Measurements from ENCODE around the gene TTC27. TPM values are rescaled to one million over a fixed set of nuclear protein-coding genes. Genes with fewer than 3 reads are reported as not detected.
"Not testable (repeated sequence)": the region's sequence is repeated elsewhere in the genome, so short reads cannot be mapped to it uniquely, and the experiment has no call there.

TTC27 gene
- polyA plus RNA-seq, 10 donors = 12.7 to 20.4 (median 16.7) TPM

- DNase-seq = no peak
Measured at GRCh38 chr2:32847734-32848133, 219.9 kb downstream of the TTC27 start.

DNA sequence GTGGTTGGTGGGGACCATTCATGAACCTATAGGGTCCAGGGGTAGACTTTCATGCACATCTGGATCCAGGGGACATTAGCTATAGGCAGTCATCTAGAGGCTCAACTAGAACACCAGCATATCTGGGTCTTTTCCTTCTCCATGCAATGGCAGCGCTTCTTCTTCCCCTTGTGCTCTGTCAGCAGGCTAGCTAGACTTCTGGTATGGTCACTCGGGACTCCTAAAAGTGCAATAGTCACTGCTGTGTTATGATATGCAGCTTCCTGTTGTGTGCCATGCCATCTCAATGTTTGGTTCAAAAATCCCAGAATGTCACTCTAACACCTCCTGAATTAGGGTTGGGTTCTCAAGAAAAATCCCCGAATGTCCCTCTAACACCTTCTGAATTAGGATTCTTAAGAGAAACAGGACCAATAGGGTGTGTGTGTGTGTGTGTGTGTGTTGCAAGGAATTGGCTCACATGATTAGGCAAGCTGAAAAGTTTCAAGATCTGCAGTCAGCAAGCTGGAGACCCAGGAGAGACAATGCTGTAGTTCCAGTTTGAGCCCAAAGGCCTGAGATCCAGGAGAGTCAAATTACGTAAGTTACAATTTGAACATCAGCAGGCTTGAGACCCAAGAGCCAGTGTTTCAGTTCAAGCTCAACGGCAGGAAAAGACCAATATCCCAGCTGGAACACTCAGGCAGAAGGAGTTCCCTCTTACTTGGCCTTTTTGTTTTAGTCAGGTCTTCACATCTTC lies 221.8 kb downstream of the TTC27 start:
- no peak for DNase-seq

DNA sequence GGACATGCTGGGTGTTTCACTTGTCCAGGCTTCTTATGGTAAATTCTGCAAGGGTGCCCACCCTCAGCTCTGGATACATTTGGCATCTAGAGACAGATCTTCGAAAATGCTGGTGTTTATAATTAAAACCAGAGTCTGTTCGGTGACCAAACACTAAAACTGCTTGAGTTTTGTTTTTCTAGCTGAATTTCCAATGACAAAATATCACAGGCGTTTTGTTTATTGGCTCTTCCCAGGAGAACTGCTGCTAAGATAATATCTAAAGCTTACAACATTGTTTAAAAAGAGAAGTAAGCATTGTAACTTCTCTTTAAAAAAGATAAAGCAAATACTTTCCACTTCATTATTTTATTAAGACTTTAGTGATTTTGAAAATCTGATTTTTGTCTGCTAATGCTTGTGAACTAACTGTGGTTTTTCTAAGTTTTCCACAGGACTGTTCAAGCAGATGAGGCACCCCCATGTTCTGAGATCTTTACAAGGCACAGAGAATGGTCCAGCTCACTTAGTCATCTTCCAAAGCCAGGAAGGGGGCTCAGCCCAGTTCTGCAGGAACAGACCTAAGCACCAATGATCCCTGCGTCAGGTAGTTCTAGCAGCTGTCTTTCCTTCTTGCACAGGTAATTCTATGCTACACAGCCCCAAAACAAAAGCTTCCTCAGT lies 224.1 kb downstream of the TTC27 start:
- no peak for DNase-seq

GRCh38 chr2:32852856-32853255 lies 225.0 kb downstream of the TTC27 start:
- DNase-seq = peak in 1 of 3 donors; percentile 64

DNA sequence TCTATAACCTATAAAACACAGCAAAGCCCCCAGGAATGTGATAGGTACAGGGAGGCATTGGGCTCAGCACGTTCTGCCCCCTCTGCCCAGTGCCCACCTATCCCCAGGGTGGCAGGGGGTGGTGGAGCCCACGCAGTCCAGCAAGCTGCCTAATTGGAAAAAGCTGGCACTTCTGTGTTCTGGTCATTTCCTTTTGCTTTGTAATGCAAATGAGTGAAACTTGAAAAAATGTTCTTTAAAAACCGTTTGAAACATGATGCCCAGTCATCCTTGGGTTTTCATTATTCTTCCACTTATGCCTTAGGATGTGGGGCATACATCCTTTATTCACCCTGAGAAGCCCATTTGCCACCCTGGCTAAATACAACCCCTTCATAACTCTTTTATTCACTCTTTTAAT lies 229.0 kb downstream of the TTC27 start:
- DNase-seq = no peak

DNA sequence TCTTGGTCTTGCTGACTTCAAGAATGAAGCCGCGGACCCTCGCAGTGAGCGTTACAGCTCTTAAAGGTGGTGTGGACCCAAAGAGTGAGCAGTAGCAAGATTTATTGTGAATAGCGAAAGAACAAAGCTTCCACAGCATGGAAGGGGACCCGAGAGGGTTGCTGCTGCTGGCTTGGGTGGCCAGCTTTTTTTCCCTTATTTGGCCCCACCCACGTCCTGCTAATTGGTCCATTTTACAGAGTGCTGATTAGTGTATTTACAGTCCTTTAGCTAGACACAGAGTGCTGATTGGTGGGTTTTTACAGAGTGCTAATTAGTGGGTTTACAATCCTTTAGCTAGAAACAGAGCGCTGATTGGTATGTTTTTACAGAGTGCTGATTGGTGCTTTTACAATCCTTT lies 230.9 kb downstream of the TTC27 start:
- DNase-seq = no peak

GRCh38 chr2:32860385-32860784 lies 232.5 kb downstream of the TTC27 start:
- DNase-seq = no peak

GRCh38 chr2:32862269-32863055 lies 234.6 kb downstream of the TTC27 start:
- no peak for DNase-seq

DNA sequence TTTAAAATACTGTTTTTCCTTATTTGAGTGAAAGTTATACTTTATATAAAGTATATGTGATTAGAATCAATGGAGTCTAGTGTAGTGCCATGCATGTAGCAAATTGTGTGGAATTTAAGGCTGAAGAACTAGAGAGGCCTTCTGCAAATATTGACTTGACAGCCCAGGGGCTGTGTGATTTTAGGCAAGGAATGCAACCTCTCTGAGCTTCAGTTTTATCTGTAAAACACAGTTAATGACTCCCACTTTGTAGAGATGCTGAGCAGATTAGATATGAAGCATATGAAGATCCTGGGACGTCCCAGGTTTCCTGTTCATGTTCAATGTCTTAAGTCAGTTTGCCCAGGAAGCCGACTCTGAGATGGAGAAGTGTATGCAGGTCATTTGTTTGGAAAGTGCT lies 235.5 kb downstream of the TTC27 start:
- DNase-seq = no peak

- DNase-seq = no peak
Measured at GRCh38 chr2:32863803-32864202, 236.0 kb downstream of the TTC27 start.

- peak in 2 of 3 donors; percentile 63 to 67 for DNase-seq
Measured at GRCh38 chr2:32864334-32865111, 236.7 kb downstream of the TTC27 start.

DNA sequence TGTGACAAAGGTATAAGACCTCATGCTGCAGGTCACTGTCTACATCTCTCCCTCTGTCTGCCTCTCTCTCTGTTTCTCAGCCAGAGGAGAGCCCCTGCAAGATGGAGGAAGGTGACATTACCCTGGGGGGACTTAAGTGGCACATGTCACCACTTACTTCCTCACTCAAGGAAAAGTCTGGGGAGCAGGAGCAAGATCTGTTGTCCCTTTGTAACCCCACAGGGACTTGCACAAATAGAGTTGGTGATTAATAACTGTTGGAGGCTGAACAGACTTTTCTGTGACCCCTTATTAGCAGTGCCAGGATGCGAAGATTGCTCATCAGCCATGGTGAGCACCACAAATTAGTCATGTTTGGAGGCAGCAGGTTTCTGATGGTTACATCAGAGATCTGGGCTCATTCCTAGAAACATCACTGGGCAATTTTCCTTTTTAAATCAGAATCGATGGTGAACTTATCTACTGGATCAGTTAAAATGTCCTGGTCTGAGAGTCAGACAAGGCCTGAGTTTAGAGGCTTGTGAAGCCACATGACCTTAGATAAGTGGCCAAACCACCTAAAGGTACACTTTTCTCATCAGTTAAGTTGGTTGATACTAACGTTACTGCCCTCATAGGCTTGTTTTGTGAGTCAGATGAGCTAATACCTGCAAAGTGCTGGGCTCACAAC lies 237.7 kb downstream of the TTC27 start:
- peak in 1 of 3 donors; percentile 88 for DNase-seq

- DNase-seq = not testable (repeated sequence)
Measured at GRCh38 chr2:32866462-32866861, 238.6 kb downstream of the TTC27 start.

Measured in muscle of back (tissue), 11 donors.